DMS 273 (cell line): ENCODE data around the gene CNTNAP2.

Source experiments
- DNase-seq: peaks from one replicate; lab custom pipeline; 2025; ENCODE audit not compliant: unreplicated experiment; lab: John Stamatoyannopoulos, UW

Gene CNTNAP2

GRCh38 chr7:146554556-146554955 lies 438.0 kb downstream of the CNTNAP2 start:
- DNase-seq = no peak

GRCh38 chr7:146557971-146558469 lies 441.4 kb downstream of the CNTNAP2 start:
- DNase-seq = no peak

- DNase-seq = no peak
These were observed 449.3 kb downstream of the CNTNAP2 start for GRCh38 chr7:146565872-146566271.

- no peak for DNase-seq
These were observed 459.3 kb downstream of the CNTNAP2 start for GRCh38 chr7:146575903-146576302.

- no peak for DNase-seq
These were observed 475.4 kb downstream of the CNTNAP2 start for GRCh38 chr7:146591976-146592375.

- no peak for DNase-seq
These were observed 490.0 kb downstream of the CNTNAP2 start for GRCh38 chr7:146606628-146607027.

- no peak for DNase-seq
These were observed 503.0 kb downstream of the CNTNAP2 start for GRCh38 chr7:146619641-146620040.

- no peak for DNase-seq
These were observed 510.3 kb downstream of the CNTNAP2 start for GRCh38 chr7:146626912-146627311.

GRCh38 chr7:146635205-146636032 lies 518.8 kb downstream of the CNTNAP2 start:
- no peak for DNase-seq

- DNase-seq = no peak
These were observed 519.4 kb downstream of the CNTNAP2 start for GRCh38 chr7:146636033-146636356.

GRCh38 chr7:146636581-146636980 lies 520.0 kb downstream of the CNTNAP2 start:
- DNase-seq = no peak

GRCh38 chr7:146639291-146639690 lies 522.7 kb downstream of the CNTNAP2 start:
- no peak for DNase-seq

- no peak for DNase-seq
These were observed 524.9 kb downstream of the CNTNAP2 start for GRCh38 chr7:146641491-146641890.

GRCh38 chr7:146645383-146645976 lies 528.9 kb downstream of the CNTNAP2 start:
- DNase-seq = no peak

GRCh38 chr7:146647445-146647844 lies 530.8 kb downstream of the CNTNAP2 start:
- DNase-seq = no peak

GRCh38 chr7:146652176-146652575 lies 535.6 kb downstream of the CNTNAP2 start:
- no peak for DNase-seq

- DNase-seq = no peak
These were observed 537.4 kb downstream of the CNTNAP2 start for GRCh38 chr7:146654048-146654447.

- DNase-seq = peak; percentile 48
These were observed 539.6 kb downstream of the CNTNAP2 start for GRCh38 chr7:146655928-146656797.

- no peak for DNase-seq
These were observed 540.4 kb downstream of the CNTNAP2 start for GRCh38 chr7:146656988-146657387.

- DNase-seq = no peak
These were observed 542.0 kb downstream of the CNTNAP2 start for GRCh38 chr7:146658604-146659003.

- peak; percentile 49 for DNase-seq
These were observed 543.1 kb downstream of the CNTNAP2 start for GRCh38 chr7:146659732-146660131.

- DNase-seq = peak; percentile 2
These were observed 544.2 kb downstream of the CNTNAP2 start for GRCh38 chr7:146660839-146661238.
